GM18502 (cell line): ENCODE measurements around the gene RHCE.
A peak's percentile ranks its signal among the peaks of the same experiment; 100 is the strongest.
"Not testable (repeated sequence)": the region's sequence is repeated elsewhere in the genome, so short reads cannot be mapped to it uniquely, and the experiment has no call there.

ENCODE experiments used
- ATAC-seq: cut with Tn5 transposase; IDR thresholded peaks from one replicate; pipeline ENCODE4 v1.9.1; 2021; ENCODE audit warnings: mild to moderate bottlenecking; ENCODE audit not compliant: unreplicated experiment, poor library complexity

Gene RHCE

GRCh38 chr1:25433389-25434186 is 13.0 kb upstream of the RHCE start:
- no peak for ATAC-seq

- no peak for ATAC-seq
These were observed 12.2 kb upstream of the RHCE start for GRCh38 chr1:25432749-25433388.

- no peak for ATAC-seq
These were observed 11.5 kb upstream of the RHCE start for GRCh38 chr1:25431955-25432719.

GRCh38 chr1:25430967-25431881 is 10.6 kb upstream of the RHCE start:
- peak; percentile 10 for ATAC-seq

GRCh38 chr1:25430073-25430966 is 9.7 kb upstream of the RHCE start, which contains the start of gene MACO1:
TSS of gene MACO1 (plus strand) at chr1:25430897. CDS start at chr1:25431099, 202 bp downstream.
- peak; percentile 89 for ATAC-seq

GRCh38 chr1:25428475-25429166 is 8.0 kb upstream of the RHCE start:
- ATAC-seq: no peak

GRCh38 chr1:25427696-25428095 is 7.1 kb upstream of the RHCE start:
- ATAC-seq: no peak

GRCh38 chr1:25425098-25426085 is 4.8 kb upstream of the RHCE start:
- ATAC-seq: no peak

GRCh38 chr1:25423206-25423605 is 2.6 kb upstream of the RHCE start:
- not testable (repeated sequence) for ATAC-seq

- not testable (repeated sequence) for ATAC-seq
These were observed 1.3 kb downstream of the RHCE start for GRCh38 chr1:25419339-25419738.

- not testable (repeated sequence) for ATAC-seq
These were observed 3.3 kb downstream of the RHCE start for GRCh38 chr1:25417280-25417679.

- not testable (repeated sequence) for ATAC-seq
These were observed 6.0 kb downstream of the RHCE start for GRCh38 chr1:25414578-25414977.

- not testable (repeated sequence) for ATAC-seq
These were observed 6.5 kb downstream of the RHCE start for GRCh38 chr1:25414157-25414556.

- ATAC-seq: not testable (repeated sequence)
These were observed 7.6 kb downstream of the RHCE start for GRCh38 chr1:25412872-25413623.

GRCh38 chr1:25409641-25410427 is 10.8 kb downstream of the RHCE start:
- not testable (repeated sequence) for ATAC-seq
